Amygdala (tissue), 56 donors: ENCODE data around the gene CMPK1.

ENCODE experiments used
- DNase-seq, 56 donors: peaks; one replicate each; lab custom pipeline; 2025; lab: John Stamatoyannopoulos, UW

Gene CMPK1

DNA sequence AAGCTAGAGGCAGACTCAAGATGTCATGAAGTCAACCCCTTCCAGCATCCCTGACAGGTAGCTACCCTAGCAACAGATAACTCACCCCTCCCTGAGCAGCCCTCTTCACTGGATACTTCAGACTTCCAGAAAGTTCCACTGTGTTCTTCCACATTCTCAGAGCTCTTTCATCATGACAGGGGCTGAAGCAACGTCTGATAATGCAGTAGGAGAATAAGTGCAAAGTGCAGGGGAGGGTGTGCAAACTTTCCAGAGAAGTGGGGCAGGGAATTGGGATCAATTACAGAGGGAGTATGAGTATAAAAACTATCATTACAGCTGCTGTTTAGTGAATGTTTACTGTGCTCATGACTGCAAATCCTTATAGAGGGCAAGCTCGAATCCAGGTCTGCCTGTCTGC lies 56.1 kb downstream of the CMPK1 start:
- DNase-seq: no peak

DNA sequence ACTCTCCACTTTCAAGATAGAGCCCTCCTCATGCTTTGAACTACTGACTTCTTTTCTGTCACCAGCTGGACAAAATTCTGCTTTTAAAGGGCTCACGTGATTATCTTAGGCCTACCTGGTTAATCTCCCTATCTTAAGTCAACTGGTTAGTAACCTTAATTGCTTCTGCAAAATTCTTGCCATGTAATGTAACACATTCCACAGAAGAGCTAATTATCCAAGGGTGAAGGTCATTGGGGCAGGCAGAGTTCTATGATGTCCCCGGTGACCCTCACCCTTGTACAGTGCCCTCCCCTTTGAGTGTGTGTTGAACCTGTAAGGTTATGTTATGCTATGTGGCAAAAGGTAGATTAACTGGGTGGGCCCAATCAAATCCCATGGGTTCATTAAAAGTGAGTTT lies 57.3 kb downstream of the CMPK1 start:
- no peak for DNase-seq

DNA sequence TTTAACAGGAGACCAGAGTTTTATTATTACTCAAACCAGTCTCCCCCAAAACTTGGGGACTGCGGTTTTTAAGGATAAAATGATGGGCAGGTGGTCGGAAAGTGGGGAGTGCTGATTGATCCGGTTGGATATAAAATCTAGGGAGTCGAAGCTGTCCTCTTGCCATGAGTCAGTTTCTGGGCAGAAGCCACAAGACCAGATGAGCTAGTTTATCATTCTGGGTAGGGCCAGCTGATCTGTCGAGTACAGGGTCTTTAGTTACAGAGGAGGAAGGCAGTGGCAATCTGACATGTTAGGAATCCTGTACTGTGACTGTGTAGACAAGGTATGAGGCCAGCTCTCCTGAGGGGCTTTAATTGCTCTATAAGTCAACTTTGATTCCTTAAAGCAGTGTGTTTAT lies 59.6 kb downstream of the CMPK1 start:
- DNase-seq: no peak

GRCh38 chr1:47395433-47395832 lies 61.8 kb downstream of the CMPK1 start:
- DNase-seq: no peak

DNA sequence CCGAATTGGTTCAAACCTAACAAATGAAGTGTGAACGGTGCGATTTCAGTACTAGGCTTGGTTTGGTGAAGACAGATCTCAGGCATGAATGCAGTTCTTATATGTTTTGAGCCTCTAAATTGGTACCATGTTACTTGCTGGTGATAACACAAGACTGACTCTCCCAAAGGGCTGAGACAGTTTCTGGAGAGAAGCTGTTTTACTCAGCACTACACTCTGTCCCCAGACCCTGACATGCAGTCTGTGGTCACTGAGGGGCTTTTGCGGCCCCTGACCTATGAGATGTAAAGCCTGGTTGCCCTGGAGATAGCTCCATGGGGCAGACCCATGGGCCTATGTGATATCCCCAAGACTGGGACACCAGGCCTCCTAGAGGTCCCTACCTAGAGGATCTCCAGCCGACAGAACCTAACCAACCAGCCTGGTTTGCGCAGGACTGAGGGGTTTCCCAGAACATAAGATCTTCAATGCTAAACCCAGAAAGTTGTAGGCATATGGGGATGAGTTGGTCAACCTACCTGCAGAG lies 63.1 kb downstream of the CMPK1 start:
- DNase-seq: no peak

- DNase-seq: no peak
Measured at GRCh38 chr1:47399138-47399845, 65.7 kb downstream of the CMPK1 start.

DNA sequence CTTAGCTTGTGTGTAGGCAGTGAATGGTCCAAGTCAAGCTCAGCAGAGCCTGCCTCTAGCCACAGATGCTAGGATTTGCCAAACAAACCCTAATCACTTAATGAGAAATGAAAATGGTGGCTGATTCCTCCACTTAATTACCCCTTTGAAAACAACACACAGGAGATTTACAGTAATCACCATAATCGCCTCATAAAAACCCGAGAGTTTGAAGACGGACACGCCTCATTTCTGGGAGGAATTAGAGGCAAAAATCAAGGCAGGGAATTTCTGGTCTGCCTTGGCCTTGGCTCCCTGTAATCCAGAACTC lies 66.2 kb downstream of the CMPK1 start:
- no peak for DNase-seq

DNA sequence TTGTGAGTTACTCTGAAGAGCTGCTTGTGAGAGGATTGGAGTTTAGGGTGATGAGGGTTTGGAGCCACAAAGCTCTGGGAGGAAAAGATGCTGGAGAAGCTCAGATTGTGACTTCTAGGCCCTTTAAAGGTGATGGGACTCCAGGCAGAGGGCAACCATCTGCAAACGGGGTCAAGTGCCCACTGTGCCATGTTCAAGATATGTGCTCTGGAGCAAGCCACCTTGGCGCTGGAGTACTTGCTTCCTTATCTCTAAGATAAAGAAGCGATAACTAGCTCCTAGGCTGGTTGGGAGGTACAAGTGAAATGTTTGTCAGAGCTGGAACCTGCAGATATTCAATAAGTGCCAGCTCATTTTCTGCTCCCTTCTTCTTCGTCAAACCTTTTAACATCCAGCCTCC lies 68.2 kb downstream of the CMPK1 start:
- no peak for DNase-seq

- no peak for DNase-seq
Measured at GRCh38 chr1:47402591-47402990, 69.0 kb downstream of the CMPK1 start.

GRCh38 chr1:47403321-47403910 lies 69.8 kb downstream of the CMPK1 start:
- DNase-seq: no peak

GRCh38 chr1:47405697-47406096 lies 72.1 kb downstream of the CMPK1 start:
- no peak for DNase-seq

DNA sequence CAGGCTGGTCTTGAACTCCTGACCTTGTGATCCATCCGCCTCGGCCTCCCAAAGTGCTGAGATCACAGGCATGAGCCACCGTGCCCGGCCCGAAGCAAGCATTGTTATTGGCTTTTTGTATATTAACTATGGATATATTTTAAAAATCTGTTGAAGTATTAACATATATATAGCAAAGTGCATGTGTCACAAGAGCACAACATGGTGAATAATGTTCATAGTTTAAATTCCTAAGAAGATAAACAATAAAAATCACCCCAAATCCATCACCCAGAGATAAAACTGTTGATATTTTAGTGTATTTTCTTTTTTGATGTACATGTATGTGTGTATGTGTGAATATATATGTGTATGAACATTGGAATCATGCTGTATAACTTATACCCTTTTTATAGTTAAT lies 73.4 kb downstream of the CMPK1 start:
- DNase-seq: no peak

DNA sequence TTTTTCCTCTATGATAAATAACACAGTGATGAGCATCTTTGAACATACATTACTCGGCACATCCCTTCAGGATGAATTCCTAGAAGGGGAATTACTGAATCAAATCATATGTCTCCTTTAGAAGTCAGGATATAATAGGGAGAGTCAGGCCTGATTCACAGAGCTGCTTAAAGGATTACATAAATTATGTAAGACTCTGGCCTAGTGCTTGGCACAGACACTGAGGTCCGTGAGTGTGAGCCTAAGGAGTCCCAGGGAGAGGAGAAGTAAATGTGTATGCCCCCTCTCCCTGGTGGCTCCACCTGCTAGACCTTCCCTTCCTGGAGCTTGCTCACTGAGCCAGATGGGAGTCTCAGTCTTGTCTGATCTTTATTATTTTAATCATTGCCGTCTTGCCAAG lies 73.9 kb downstream of the CMPK1 start:
- DNase-seq: no peak

- no peak for DNase-seq
Measured at GRCh38 chr1:47409311-47410067, 75.9 kb downstream of the CMPK1 start.

DNA sequence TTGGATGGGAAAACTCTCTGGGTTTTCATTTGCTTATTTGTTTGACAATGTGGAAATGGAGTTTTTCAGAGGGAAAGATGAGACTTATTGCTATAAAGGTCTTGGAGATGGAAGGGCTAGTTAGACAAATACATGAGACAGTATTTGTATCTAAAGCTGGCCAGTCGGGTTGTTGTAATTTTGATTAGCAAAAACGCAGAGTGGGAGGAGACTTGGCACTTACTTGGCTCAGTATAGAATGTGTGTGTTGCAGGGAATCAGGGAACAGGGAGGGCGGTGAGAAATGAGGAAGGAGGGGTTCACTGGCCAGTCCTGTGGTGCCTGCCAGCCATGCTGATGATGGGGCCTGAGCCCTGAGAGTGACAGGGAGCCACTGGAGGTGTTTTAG lies 76.5 kb downstream of the CMPK1 start:
- DNase-seq: no peak

- DNase-seq: no peak
Measured at GRCh38 chr1:47411436-47411835, 77.8 kb downstream of the CMPK1 start.

- DNase-seq: no peak
Measured at GRCh38 chr1:47412437-47412836, 78.8 kb downstream of the CMPK1 start.

DNA sequence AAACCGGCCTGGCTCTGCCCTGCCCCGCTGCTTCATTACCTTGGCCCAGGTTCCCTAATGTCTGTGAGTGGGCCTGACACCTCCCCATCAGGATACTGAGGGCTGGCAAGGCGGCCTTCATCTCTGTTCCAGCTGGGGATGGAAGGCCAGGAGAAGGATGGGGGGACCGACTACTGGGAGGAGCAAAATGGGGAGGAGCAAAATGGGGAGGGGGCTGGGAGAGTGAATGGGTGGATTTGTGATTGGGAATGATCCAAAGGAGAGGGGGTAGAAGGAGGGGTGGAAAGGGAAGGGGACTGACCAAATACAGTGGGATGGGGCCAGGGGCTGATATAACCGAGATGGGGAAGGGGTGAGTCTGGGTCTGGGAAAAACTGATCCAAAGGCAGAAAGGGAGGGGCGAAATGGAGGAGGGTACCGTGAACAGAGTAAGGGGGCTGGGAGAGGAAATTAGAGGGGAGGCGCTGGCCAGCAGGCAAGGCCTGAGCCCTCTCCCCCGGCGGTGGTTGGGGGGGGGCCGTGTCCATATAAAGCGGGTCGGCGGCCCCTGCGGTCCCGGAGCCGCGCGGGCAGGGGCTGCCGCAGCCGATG lies 82.2 kb downstream of the CMPK1 start, which contains the start of gene FOXE3:
Gene FOXE3, plus strand, starts transcription at position 558 of the 591 bp plus-strand sequence. Its CDS starts 31 bp downstream, at position 589.
- DNase-seq: no peak

- DNase-seq: no peak
Measured at GRCh38 chr1:47416319-47417169, 83.0 kb downstream of the CMPK1 start.
